GM13976 (cell line): ENCODE results near the gene ASPRV1.
A peak's percentile ranks its signal among the peaks of the same experiment; 100 is the strongest.

Experiments used
- DNase-seq: peaks from one replicate; pipeline ENCODE4 v3.0.0; 2012; ENCODE audit warnings: low spot score
- CTCF ChIP-seq: IDR thresholded peaks from 2 replicates; pipeline ENCODE4 v1.5.1; 2012; ENCODE audit warnings: borderline replicate concordance, mild to moderate bottlenecking; ENCODE audit not compliant: insufficient read depth; ENCODE audit errors: extremely low read depth, missing control alignments, control extremely low read depth
- in situ Hi-C: fragments of 300-500 bp; cut with MboI; formaldehyde crosslinking; loops from one replicate; pipeline ENCODE4 v1.12.0; 2022; ENCODE audit warnings: low sequenced_read_pairs, mixed read lengths, inconsistent platforms; ENCODE audit not compliant: unreplicated experiment

ASPRV1 gene

GRCh38 chr2:69948963-69949645 lies 12.3 kb downstream of the ASPRV1 start:
- in situ Hi-C loops, result no loop called here
- no peak for DNase-seq
- no peak for TF ChIP-seq CTCF

- in situ Hi-C loops, result no loop called here
- DNase-seq, result no peak
- TF ChIP-seq CTCF, result no peak
These were observed 13.1 kb downstream of the ASPRV1 start for GRCh38 chr2:69948032-69948962.

- no peak for DNase-seq
- in situ Hi-C loops, result no loop called here
- TF ChIP-seq CTCF, result no peak
These were observed 14.0 kb downstream of the ASPRV1 start for GRCh38 chr2:69947325-69947931.

GRCh38 chr2:69946351-69947324 lies 14.8 kb downstream of the ASPRV1 start:
- in situ Hi-C loops, result no loop called here
- TF ChIP-seq CTCF, result no peak
- DNase-seq, result peak; percentile 70

- TF ChIP-seq CTCF, result no peak
- in situ Hi-C loops, result no loop called here
- no peak for DNase-seq
These were observed 15.5 kb downstream of the ASPRV1 start for GRCh38 chr2:69945941-69946340.
